GM23338 (cell line): ENCODE measurements around the gene CEP68. TPM values are rescaled to one million over a fixed set of nuclear protein-coding genes. Genes with fewer than 3 reads are reported as not detected.

ENCODE experiments used
- ATAC-seq: fragments of 200-7000 bp; cut with Tn5 transposase; 3 replicates; pipeline ENCODE4 v1.9.1; 2020
- DNase-seq: peaks from one replicate; pipeline ENCODE4 v3.0.0-alpha.2; 2015; ENCODE audit warnings: low spot score
- H2AFZ ChIP-seq: fragments of 200-600 bp; sonication (generic); 2 replicates; pipeline ENCODE4 v1.8.0; 2016; ENCODE audit warnings: antibody characterized with exemption, mild to moderate bottlenecking, moderate library complexity
- H3F3A ChIP-seq: fragments of 200-600 bp; sonication (generic); replicated peaks from 2 replicates; pipeline ENCODE4 v1.8.0; 2017; ENCODE audit warnings: antibody characterized with exemption, mixed run types, low read depth
- H3K27ac ChIP-seq: fragments of 200-600 bp; sonication (generic); 2 replicates; pipeline ENCODE4 v1.6.1; 2016; ENCODE audit warnings: low read depth
- H3K27me3 ChIP-seq: fragments of 200-600 bp; sonication (generic); 2 replicates; pipeline ENCODE4 v1.8.0; 2016; ENCODE audit warnings: mild to moderate bottlenecking, mixed run types, moderate library complexity; ENCODE audit not compliant: insufficient read depth
- H3K36me3 ChIP-seq: fragments of 200-600 bp; sonication (generic); 2 replicates; pipeline ENCODE4 v1.8.0; 2016; ENCODE audit warnings: mild to moderate bottlenecking; ENCODE audit not compliant: insufficient read depth
- H3K4me1 ChIP-seq: fragments of 200-600 bp; sonication (generic); 2 replicates; pipeline ENCODE4 v1.8.0; 2016; ENCODE audit warnings: mild to moderate bottlenecking, moderate library complexity; ENCODE audit not compliant: insufficient read depth
- H3K4me2 ChIP-seq: fragments of 200-600 bp; sonication (generic); 2 replicates; pipeline ENCODE4 v1.7.1; 2017; ENCODE audit warnings: mixed run types
- H3K4me3 ChIP-seq: fragments of 200-600 bp; sonication (generic); 2 replicates; pipeline ENCODE4 v1.6.1; 2016; ENCODE audit warnings: mixed run types
- H3K79me2 ChIP-seq: fragments of 200-600 bp; sonication (generic); replicated peaks from 2 replicates; pipeline ENCODE4 v1.8.0; 2017; ENCODE audit warnings: mild to moderate bottlenecking; ENCODE audit not compliant: insufficient read depth
- H3K9me2 ChIP-seq: fragments of 200-600 bp; sonication (generic); 2 replicates; pipeline ENCODE4 v1.8.0; 2017; ENCODE audit not compliant: insufficient read depth
- H4K20me1 ChIP-seq: fragments of 200-600 bp; sonication (generic); replicated peaks from 2 replicates; pipeline ENCODE4 v1.8.0; 2017; ENCODE audit warnings: mild to moderate bottlenecking; ENCODE audit not compliant: insufficient read depth
- H3K27ac Mint-ChIP-seq: 2 replicates; pipeline ENCODE4 v1.8.0; 2020; ENCODE audit warnings: inconsistent platforms, mild to moderate bottlenecking, moderate library complexity, mixed read lengths
- H3K27me3 Mint-ChIP-seq: 3 replicates; pipeline ENCODE4 v1.8.0; 2022; ENCODE audit warnings: low read depth, mild to moderate bottlenecking, moderate library complexity, mixed read lengths, inconsistent platforms; ENCODE audit not compliant: insufficient read depth, poor library complexity
- H3K36me3 Mint-ChIP-seq: 3 replicates; pipeline ENCODE4 v1.8.0; 2021; ENCODE audit warnings: low read depth, mild to moderate bottlenecking, inconsistent platforms, moderate library complexity, mixed read lengths
- H3K4me1 Mint-ChIP-seq: 3 replicates; pipeline ENCODE4 v1.8.0; 2020; ENCODE audit warnings: mild to moderate bottlenecking, inconsistent platforms, mixed read lengths
- H3K4me3 Mint-ChIP-seq: 3 replicates; pipeline ENCODE4 v1.8.0; 2021; ENCODE audit warnings: moderate library complexity, mild to moderate bottlenecking, inconsistent platforms, mixed read lengths
- H3K9me3 Mint-ChIP-seq: 3 replicates; pipeline ENCODE4 v1.8.0; 2020; ENCODE audit warnings: moderate library complexity, mild to moderate bottlenecking, inconsistent platforms, mixed read lengths
- CREB1 ChIP-seq: fragments of 250-450 bp; sonication (Bioruptor Pico); IDR thresholded peaks from 2 replicates; pipeline ENCODE4 v1.5.0; 2020; ENCODE audit warnings: low read depth, mild to moderate bottlenecking, moderate library complexity
- EZH2 ChIP-seq: fragments of 200-600 bp; sonication (generic); IDR thresholded peaks from one replicate; pipeline ENCODE4 v1.8.0; 2017; ENCODE audit warnings: antibody characterized with exemption, mild to moderate bottlenecking, low read depth; ENCODE audit not compliant: unreplicated experiment
- EZH2phosphoT487 ChIP-seq: fragments of 200-600 bp; sonication (generic); IDR thresholded peaks from one replicate; pipeline ENCODE4 v1.8.1; 2018; ENCODE audit warnings: antibody characterized with exemption; ENCODE audit not compliant: unreplicated experiment
- JUNB ChIP-seq: IDR thresholded peaks from one replicate; pipeline ENCODE4 v1.6.1; 2016; ENCODE audit warnings: antibody characterized with exemption; ENCODE audit not compliant: unreplicated experiment
- NANOG ChIP-seq: IDR thresholded peaks from 2 replicates; pipeline ENCODE4 v1.6.1; 2016; ENCODE audit warnings: antibody characterized with exemption, borderline replicate concordance
- POLR2AphosphoS5 ChIP-seq: IDR thresholded peaks from 2 replicates; pipeline ENCODE4 v1.6.1; 2016; ENCODE audit warnings: antibody characterized with exemption, low read depth
- STAT1 ChIP-seq: IDR thresholded peaks from one replicate; pipeline ENCODE4 v1.6.1; 2016; ENCODE audit warnings: antibody characterized with exemption; ENCODE audit not compliant: unreplicated experiment
- ZNF114 ChIP-seq: fragments of 250-450 bp; sonication (Bioruptor Pico); IDR thresholded peaks from 2 replicates; pipeline ENCODE4 v1.5.0; 2020; ENCODE audit warnings: mild to moderate bottlenecking, moderate library complexity
- ZNF331 ChIP-seq: fragments of 250-450 bp; sonication (Bioruptor Pico); IDR thresholded peaks from 2 replicates; pipeline ENCODE4 v1.5.0; 2020; ENCODE audit warnings: low read depth, mild to moderate bottlenecking, moderate library complexity
- polyA plus RNA-seq: library from polyadenylated mRNA; unstranded; fragments of >200 nt; fragmentation: Nextera tagmentation; extraction: Ambion mirVana; gene quantifications from 2 replicates; pipeline ENCODE4 v1.2.1, GENCODE V29; 2016
- total RNA-seq: library from RNA; depleted of rRNA; stranded (reverse); fragments of >200 nt; shearing (Covaris generic); gene quantifications from 2 replicates; pipeline ENCODE4 v1.2.3, GENCODE V29; 2014
- TF ChIP-seq, protein P1 (sequence below): IDR thresholded peaks from one replicate; pipeline ENCODE4 v1.6.1; 2018; ENCODE audit warnings: antibody characterized with exemption; ENCODE audit not compliant: unreplicated experiment
- TF ChIP-seq, protein P2 (sequence below): fragments of 250-450 bp; sonication (Bioruptor Pico); IDR thresholded peaks from 2 replicates; pipeline ENCODE4 v1.5.0; 2020; ENCODE audit warnings: mild to moderate bottlenecking, moderate library complexity
- TF ChIP-seq, protein P3 (sequence below): IDR thresholded peaks from 2 replicates; pipeline ENCODE4 v1.6.1; 2016; ENCODE audit warnings: antibody characterized with exemption
- TF ChIP-seq, protein P4 (sequence below), 2 experiments: fragments of 200-600 bp in 1 of 2; sonication (generic) in 1 of 2; conservative IDR thresholded peaks; 2 replicates each; pipeline versions ENCODE4 v1.5.1 to v1.6.1; 2016 to 2017; ENCODE audit warnings: antibody characterized with exemption in 2 of 2, low read depth in 2 of 2, mild to moderate bottlenecking in 2 of 2, moderate library complexity in 1 of 2

The CEP68 gene
- total and polyA plus RNA-seq, 2 experiments from 2014 or later = 13.0 to 24.4 TPM

DNA sequence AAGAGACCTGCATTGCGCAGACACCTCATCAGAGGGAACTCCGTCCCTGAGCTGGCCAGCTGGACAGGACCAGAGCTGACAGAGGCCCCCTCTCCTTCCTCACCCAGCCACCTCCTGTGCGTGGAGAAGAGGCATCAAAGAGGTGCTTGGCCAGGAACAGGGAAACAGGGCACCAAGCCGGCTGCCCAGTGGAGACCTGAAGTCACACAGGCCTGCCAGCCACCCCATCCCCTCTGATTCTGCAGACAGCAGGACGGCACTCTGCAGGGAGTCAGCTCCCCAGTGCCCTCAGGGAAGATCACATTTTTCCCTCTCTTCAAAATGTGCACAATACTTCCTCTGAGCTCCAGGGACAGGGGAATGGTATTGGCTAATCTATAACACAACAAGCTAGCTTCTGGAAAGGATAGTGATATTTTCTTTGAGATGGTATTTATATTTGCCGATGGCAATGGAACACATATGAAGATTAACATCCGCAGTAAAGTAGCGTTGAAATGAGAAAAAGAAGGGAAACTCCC, 36.5 kb upstream of the CEP68 start:
- Histone ChIP-seq H3K79me2 (no peaks in the 10 kb centered on the region), H3K4me3 (no peak overlapping the region), H3K27ac (no peak overlapping the region), H4K20me1 (peaks cover 4% of the 10 kb centered on the region; the same call in 1 of the 2 replicates), H3K4me2 (no peak overlapping the region), H3F3A (no peaks in the 10 kb centered on the region), H3K27me3 (no peaks in the 10 kb centered on the region), H3K36me3 (0 out of 2 replicates have a peak, but pooled peaks cover 2% of the 10 kb centered on the region), H3K9me2 (no peaks in the 10 kb centered on the region), H3K4me1 (no peaks in the 10 kb centered on the region), H2AFZ (no peak overlapping the region)
- no peak overlapping the region for H3K27ac Mint-ChIP-seq
- DNase-seq (no peak), ATAC-seq (no peak)
- no peaks in the 10 kb centered on the region for H3K9me3 Mint-ChIP-seq
- TF ChIP-seq ZNF114 (CRISPR knock-in tag) = no peak
- TF ChIP-seq, protein P1, sequence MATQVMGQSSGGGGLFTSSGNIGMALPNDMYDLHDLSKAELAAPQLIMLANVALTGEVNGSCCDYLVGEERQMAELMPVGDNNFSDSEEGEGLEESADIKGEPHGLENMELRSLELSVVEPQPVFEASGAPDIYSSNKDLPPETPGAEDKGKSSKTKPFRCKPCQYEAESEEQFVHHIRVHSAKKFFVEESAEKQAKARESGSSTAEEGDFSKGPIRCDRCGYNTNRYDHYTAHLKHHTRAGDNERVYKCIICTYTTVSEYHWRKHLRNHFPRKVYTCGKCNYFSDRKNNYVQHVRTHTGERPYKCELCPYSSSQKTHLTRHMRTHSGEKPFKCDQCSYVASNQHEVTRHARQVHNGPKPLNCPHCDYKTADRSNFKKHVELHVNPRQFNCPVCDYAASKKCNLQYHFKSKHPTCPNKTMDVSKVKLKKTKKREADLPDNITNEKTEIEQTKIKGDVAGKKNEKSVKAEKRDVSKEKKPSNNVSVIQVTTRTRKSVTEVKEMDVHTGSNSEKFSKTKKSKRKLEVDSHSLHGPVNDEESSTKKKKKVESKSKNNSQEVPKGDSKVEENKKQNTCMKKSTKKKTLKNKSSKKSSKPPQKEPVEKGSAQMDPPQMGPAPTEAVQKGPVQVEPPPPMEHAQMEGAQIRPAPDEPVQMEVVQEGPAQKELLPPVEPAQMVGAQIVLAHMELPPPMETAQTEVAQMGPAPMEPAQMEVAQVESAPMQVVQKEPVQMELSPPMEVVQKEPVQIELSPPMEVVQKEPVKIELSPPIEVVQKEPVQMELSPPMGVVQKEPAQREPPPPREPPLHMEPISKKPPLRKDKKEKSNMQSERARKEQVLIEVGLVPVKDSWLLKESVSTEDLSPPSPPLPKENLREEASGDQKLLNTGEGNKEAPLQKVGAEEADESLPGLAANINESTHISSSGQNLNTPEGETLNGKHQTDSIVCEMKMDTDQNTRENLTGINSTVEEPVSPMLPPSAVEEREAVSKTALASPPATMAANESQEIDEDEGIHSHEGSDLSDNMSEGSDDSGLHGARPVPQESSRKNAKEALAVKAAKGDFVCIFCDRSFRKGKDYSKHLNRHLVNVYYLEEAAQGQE = no peak
- TF ChIP-seq JUNB = no peak
- TF ChIP-seq, protein P2, sequence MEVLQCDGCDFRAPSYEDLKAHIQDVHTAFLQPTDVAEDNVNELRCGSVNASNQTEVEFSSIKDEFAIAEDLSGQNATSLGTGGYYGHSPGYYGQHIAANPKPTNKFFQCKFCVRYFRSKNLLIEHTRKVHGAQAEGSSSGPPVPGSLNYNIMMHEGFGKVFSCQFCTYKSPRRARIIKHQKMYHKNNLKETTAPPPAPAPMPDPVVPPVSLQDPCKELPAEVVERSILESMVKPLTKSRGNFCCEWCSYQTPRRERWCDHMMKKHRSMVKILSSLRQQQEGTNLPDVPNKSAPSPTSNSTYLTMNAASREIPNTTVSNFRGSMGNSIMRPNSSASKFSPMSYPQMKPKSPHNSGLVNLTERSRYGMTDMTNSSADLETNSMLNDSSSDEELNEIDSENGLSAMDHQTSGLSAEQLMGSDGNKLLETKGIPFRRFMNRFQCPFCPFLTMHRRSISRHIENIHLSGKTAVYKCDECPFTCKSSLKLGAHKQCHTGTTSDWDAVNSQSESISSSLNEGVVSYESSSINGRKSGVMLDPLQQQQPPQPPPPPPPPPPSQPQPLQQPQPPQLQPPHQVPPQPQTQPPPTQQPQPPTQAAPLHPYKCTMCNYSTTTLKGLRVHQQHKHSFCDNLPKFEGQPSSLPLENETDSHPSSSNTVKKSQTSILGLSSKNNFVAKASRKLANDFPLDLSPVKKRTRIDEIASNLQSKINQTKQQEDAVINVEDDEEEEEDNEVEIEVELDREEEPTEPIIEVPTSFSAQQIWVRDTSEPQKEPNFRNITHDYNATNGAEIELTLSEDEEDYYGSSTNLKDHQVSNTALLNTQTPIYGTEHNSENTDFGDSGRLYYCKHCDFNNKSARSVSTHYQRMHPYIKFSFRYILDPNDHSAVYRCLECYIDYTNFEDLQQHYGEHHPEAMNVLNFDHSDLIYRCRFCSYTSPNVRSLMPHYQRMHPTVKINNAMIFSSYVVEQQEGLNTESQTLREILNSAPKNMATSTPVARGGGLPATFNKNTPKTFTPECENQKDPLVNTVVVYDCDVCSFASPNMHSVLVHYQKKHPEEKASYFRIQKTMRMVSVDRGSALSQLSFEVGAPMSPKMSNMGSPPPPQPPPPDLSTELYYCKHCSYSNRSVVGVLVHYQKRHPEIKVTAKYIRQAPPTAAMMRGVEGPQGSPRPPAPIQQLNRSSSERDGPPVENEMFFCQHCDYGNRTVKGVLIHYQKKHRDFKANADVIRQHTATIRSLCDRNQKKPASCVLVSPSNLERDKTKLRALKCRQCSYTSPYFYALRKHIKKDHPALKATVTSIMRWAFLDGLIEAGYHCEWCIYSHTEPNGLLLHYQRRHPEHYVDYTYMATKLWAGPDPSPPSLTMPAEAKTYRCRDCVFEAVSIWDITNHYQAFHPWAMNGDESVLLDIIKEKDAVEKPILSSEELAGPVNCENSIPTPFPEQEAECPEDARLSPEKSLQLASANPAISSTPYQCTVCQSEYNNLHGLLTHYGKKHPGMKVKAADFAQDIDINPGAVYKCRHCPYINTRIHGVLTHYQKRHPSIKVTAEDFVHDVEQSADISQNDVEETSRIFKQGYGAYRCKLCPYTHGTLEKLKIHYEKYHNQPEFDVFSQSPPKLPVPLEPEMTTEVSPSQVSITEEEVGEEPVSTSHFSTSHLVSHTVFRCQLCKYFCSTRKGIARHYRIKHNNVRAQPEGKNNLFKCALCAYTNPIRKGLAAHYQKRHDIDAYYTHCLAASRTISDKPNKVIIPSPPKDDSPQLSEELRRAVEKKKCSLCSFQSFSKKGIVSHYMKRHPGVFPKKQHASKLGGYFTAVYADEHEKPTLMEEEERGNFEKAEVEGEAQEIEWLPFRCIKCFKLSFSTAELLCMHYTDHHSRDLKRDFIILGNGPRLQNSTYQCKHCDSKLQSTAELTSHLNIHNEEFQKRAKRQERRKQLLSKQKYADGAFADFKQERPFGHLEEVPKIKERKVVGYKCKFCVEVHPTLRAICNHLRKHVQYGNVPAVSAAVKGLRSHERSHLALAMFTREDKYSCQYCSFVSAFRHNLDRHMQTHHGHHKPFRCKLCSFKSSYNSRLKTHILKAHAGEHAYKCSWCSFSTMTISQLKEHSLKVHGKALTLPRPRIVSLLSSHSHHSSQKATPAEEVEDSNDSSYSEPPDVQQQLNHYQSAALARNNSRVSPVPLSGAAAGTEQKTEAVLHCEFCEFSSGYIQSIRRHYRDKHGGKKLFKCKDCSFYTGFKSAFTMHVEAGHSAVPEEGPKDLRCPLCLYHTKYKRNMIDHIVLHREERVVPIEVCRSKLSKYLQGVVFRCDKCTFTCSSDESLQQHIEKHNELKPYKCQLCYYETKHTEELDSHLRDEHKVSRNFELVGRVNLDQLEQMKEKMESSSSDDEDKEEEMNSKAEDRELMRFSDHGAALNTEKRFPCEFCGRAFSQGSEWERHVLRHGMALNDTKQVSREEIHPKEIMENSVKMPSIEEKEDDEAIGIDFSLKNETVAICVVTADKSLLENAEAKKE (CRISPR knock-in tag) = no peak
- no peak for TF ChIP-seq ZNF331
- TF ChIP-seq, protein P3, sequence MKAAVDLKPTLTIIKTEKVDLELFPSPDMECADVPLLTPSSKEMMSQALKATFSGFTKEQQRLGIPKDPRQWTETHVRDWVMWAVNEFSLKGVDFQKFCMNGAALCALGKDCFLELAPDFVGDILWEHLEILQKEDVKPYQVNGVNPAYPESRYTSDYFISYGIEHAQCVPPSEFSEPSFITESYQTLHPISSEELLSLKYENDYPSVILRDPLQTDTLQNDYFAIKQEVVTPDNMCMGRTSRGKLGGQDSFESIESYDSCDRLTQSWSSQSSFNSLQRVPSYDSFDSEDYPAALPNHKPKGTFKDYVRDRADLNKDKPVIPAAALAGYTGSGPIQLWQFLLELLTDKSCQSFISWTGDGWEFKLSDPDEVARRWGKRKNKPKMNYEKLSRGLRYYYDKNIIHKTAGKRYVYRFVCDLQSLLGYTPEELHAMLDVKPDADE = no peak
- no peak for TF ChIP-seq CREB1 (CRISPR knock-in tag)
- TF ChIP-seq STAT1 = no peak
- no peak for TF ChIP-seq NANOG
- TF ChIP-seq POLR2AphosphoS5 = no peak
- no peak for TF ChIP-seq EZH2
- TF ChIP-seq, protein P4, sequence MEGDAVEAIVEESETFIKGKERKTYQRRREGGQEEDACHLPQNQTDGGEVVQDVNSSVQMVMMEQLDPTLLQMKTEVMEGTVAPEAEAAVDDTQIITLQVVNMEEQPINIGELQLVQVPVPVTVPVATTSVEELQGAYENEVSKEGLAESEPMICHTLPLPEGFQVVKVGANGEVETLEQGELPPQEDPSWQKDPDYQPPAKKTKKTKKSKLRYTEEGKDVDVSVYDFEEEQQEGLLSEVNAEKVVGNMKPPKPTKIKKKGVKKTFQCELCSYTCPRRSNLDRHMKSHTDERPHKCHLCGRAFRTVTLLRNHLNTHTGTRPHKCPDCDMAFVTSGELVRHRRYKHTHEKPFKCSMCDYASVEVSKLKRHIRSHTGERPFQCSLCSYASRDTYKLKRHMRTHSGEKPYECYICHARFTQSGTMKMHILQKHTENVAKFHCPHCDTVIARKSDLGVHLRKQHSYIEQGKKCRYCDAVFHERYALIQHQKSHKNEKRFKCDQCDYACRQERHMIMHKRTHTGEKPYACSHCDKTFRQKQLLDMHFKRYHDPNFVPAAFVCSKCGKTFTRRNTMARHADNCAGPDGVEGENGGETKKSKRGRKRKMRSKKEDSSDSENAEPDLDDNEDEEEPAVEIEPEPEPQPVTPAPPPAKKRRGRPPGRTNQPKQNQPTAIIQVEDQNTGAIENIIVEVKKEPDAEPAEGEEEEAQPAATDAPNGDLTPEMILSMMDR (conservative IDR thresholded peaks at IDR 0.05; ENCODE audit: low read depth in 2 of 2) = no peak
- TF ChIP-seq EZH2phosphoT487 = no peak
- H3K27me3 Mint-ChIP-seq = peaks cover 5% of the 10 kb centered on the region
- H3K36me3 Mint-ChIP-seq = no peaks in the 10 kb centered on the region; the same call in none of the 3 replicates
- no peak overlapping the region for H3K4me3 Mint-ChIP-seq
- H3K4me1 Mint-ChIP-seq = peaks cover 4% of the 10 kb centered on the region
